Lower leg skin (tissue), 3 donors: ENCODE measurements around the gene DDX1.

Experiments used
- CTCF ChIP-seq, 3 donors: fragments of 450-650 bp; IDR thresholded peaks; one replicate each; pipeline ENCODE4 v1.5.1; 2016; ENCODE audit warnings: antibody characterized with exemption in 3 of 3, mild to moderate bottlenecking in 3 of 3, moderate library complexity in 2 of 3
- POLR2A ChIP-seq, 2 donors: fragments of 450-650 bp; IDR thresholded peaks; one replicate each; pipeline ENCODE4 v1.6.1; 2016 to 2017; ENCODE audit warnings: antibody characterized with exemption in 2 of 2, mild to moderate bottlenecking in 1 of 2, moderate library complexity in 1 of 2

GRCh38 chr2:15640784-15641183 lies 49.1 kb downstream of the DDX1 start:
- no peak for TF ChIP-seq POLR2A (IDR thresholded peaks at IDR 0.05)
- no peak for TF ChIP-seq CTCF (IDR thresholded peaks at IDR 0.05)
